Coronary artery (tissue), 2 donors: Measurements from ENCODE around the gene CELA2A.
"Not testable (repeated sequence)": the region's sequence is repeated elsewhere in the genome, so short reads cannot be mapped to it uniquely, and the experiment has no call there.

Source experiments
- DNase-seq: peaks from one replicate; pipeline ENCODE4 v3.0.0-alpha.2; 2017; ENCODE audit warnings: low spot score
- H3K27ac ChIP-seq, 2 donors: fragments of 200-600 bp; sonication (generic); one replicate each; pipeline ENCODE4 v1.5.1; 2016 to 2019
- H3K4me3 ChIP-seq: fragments of 200-600 bp; sonication (generic); 2 replicates; pipeline ENCODE4 v1.5.1; 2016; ENCODE audit warnings: mild to moderate bottlenecking, moderate library complexity
- TF ChIP-seq, protein P1 (sequence below): fragments of 200-600 bp; sonication (generic); IDR thresholded peaks from one replicate; pipeline ENCODE4 v1.5.1; 2019; ENCODE audit warnings: antibody characterized with exemption

Gene CELA2A

DNA sequence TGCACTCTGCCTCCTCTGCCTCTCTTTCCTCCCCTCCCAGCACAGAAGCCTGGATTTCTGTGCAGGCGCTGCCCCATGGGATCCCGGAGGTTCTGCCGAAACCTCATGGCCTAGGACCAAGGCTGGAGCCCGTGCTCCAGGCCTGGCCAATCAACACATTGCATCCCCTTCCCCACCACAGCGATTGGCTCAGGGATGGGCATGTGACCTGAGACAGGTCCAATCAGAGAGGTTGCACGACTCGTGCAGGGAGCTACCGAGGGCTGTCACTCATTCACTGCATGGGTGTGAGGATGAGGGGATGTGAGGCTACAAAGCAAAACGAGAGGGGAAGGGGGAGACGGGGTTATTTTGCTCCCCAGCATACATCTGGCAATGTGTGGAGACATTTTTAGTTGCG is 16.1 kb downstream of the CELA2A start:
- DNase-seq = no peak
- TF ChIP-seq, protein P1, sequence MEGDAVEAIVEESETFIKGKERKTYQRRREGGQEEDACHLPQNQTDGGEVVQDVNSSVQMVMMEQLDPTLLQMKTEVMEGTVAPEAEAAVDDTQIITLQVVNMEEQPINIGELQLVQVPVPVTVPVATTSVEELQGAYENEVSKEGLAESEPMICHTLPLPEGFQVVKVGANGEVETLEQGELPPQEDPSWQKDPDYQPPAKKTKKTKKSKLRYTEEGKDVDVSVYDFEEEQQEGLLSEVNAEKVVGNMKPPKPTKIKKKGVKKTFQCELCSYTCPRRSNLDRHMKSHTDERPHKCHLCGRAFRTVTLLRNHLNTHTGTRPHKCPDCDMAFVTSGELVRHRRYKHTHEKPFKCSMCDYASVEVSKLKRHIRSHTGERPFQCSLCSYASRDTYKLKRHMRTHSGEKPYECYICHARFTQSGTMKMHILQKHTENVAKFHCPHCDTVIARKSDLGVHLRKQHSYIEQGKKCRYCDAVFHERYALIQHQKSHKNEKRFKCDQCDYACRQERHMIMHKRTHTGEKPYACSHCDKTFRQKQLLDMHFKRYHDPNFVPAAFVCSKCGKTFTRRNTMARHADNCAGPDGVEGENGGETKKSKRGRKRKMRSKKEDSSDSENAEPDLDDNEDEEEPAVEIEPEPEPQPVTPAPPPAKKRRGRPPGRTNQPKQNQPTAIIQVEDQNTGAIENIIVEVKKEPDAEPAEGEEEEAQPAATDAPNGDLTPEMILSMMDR = no peak
- Histone ChIP-seq H3K27ac (no peak overlapping the region), H3K4me3 (no peak overlapping the region)

DNA sequence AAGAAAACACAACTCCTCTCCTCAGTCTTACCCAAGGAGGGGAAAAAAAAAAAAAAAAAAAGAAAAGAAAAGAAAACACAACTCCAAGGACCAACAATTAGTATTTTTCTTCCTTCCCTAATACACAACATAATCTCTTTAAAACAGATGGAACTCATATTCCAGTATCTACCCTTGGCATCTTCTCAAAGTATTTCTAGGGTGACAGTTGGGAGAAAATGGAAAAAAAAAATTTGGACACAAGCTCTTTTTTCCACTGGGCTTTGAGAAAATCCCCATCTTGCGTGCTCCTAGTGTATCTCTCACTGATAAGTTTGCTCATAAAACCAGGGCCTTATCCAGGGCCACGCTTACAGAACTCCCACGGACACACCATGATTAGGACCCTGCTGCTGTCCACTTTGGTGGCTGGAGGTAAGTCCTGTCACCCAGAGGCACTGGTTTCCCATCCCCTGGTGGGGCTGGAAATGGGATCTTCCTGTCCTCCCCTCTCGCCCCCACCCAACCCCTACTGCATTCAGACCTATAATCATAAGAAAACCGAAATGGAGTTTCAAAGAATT is 19.3 kb downstream of the CELA2A start, which contains the start of gene CELA2B:
Gene CELA2B (plus strand): TSS at position 353 of the 563 bp plus-strand sequence. CDS start 22 bp downstream, at position 375.
- no peak within 1 kb of the TSS for H3K4me3 ChIP-seq
- TF ChIP-seq, protein P1 = no peak
- no peak for DNase-seq

DNA sequence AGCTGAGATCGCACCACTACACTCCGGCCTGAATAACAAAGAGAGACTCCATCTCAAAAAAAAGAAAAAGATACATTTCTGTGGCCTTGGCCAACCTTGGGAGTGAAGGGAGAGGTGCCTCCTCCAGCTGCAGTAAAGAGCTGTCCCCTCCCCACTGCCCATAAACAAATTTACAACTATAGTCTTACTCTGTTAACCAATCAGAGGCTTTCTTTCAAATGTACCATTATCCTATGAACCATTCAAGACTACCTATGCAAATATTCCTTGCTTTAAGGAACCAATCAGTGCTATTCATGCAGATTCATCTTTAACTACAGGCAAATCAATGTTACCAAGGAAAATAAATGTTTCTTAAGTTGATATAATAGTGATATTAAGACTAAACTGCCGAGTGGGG is 20.4 kb downstream of the CELA2A start:
- TF ChIP-seq, protein P1 = no peak
- no peak overlapping the region for H3K4me3 ChIP-seq
- no peak for DNase-seq
- H3K27ac ChIP-seq = no peak overlapping the region

More for the DNA sequence above, 19.3 kb downstream of the CELA2A start, which contains the start of gene CELA2B:
- H3K27ac ChIP-seq = no peak within 1 kb of the TSS

DNA sequence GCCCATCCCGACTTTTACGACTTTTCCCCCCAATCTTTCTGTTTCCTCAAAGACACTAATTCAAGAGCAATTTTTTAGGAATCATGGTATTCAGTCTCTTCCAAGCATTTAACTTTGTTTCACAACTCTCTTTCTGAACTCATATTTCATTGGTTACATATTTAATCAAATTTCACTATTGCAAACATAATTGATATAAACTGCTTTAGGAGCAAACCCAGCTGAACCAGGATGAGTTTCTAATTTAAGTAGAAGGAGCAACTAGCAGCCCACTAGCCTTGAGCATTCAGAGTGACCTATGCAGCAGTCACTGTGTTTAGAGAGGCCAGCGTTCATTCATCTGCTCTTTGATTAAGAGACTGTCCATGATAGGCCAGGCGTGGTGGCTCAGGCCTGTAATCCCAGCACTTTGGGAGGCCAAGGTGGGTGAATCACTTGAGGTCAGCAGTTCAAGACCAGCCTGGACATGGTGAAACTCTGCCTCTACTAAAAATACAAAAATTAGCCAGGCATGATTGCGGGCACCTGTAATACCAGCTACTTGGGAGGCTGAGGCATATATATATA is 21.2 kb downstream of the CELA2A start:
- no peak for DNase-seq
- TF ChIP-seq, protein P1 = no peak
- Histone ChIP-seq H3K27ac (no peak overlapping the region), H3K4me3 (no peak overlapping the region)

DNA sequence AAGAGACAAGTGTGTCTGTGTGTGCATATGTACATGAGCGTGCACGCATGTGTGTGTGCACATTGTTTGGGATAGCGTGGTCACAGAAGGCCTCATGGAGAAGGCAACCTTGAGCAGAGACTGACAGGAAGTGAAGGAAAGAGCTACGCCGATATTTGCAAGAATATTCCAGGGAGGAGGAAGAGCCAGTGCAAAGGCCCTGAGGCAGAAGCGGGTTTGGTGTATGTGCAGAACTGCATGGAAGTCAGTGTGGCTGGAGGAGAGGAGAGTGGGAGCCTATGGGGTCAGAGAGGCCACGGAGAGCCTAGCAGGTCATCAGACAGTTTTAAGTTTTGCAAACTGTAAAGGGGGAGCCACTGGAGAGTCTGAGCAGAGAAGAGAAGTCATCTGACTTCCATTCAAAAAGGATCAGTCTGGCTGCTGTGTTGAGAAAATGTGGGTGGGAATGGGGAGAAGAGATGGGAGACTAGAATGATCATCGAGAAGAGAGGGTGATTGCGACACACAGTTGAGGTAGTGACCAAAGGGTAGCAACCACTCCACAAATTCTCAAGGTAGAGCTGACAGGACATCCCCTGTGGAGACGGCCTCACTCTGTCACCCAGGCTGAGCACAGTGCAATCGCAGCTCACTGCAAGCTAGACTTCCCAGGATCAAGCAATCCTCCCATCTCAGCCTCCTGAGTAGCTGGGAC is 23.3 kb downstream of the CELA2A start:
- TF ChIP-seq, protein P1 = no peak
- Histone ChIP-seq H3K27ac (no peak overlapping the region), H3K4me3 (no peak overlapping the region)
- DNase-seq = no peak

DNA sequence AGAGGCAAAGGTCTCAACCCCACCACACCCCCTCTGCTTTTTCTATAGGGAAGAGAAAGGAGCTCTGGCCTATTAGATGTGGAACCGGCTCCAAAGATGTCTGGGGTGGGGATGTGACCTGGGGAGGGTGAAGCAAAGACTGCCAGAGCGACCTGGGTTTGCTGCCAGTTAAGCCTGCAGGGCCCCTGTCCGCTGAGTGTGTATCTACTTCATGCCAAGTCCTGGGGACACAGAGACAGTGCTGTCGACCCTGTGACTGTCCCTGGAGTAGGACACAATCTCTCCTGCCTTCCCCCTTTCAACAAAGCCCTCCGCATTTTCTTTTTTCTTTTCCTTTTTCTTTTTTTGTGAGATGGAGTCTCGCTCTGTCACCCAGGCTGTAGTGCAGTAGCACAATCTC is 25.9 kb downstream of the CELA2A start:
- DNase-seq, H3K4me3 ChIP-seq, H3K27ac ChIP-seq: not testable (repeated sequence)

DNA sequence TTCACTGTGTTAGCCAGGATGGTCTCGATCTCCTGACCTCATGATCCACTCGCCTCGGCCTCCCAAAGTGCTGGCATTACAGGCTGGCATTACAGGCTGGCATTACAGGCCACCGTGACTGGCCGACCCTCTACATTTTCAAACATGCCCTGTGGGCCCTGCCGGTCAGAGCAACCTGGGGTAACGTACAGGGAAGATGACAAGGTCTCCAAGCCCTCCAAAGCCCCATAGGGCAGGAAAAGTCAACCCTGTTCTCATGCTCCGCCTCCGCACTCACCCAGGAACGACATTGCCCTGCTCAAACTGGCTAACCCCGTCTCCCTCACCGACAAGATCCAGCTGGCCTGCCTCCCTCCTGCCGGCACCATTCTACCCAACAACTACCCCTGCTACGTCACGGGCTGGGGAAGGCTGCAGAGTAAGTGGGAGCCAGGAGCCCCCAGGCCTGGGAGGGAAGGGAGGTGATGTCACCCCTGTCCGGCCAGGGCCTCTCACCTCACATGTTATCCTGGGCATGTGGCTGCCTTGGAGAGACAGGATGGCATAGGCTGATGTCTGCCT is 26.5 kb downstream of the CELA2A start:
- H3K4me3 ChIP-seq, DNase-seq, H3K27ac ChIP-seq: not testable (repeated sequence)

DNA sequence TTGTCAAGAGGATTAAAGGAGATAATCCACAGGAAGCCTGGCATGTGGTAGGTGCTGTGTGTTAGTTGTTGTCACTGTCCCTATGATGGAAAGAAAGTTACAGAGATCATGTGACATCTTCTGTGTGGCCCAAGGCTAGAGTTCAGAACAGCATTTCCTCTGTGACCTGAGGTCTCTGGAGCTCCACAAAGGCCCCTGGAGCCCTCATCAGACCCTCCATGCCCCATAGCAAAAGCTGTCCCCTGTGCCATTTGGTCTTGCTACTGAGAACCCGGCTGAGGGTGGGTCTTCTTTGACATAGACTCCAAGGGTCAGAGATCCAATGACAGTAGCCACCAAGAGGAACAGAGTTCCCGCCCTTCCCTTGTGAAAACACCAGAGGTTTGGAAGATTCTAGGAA is 27.4 kb downstream of the CELA2A start:
- no peak overlapping the region for H3K4me3 ChIP-seq
- TF ChIP-seq, protein P1 = no peak
- no peak for DNase-seq
- no peak overlapping the region for H3K27ac ChIP-seq

DNA sequence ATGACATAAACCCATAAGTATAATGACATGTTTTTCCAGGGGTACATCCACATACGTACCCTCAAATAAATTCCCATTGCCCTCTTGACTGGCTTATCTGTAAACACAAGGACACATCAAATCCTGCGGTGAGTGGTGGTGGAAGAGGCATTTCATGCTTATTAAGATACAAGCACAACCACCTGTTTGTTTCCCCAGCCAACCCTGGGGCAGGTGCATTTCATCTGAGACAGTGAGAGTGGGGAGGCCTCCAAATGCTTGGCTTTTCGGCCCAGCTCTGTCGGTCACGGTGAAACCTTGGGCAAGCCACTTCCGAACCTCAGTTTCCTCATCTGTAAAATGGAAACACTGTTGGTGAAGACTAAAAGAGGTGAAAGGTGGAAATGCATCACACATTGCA is 27.9 kb downstream of the CELA2A start:
- H3K27ac ChIP-seq, DNase-seq, H3K4me3 ChIP-seq: not testable (repeated sequence)
